ENCODE results near the gene PHACTR3. TPM values are rescaled to one million over a fixed set of nuclear protein-coding genes. Genes with fewer than 3 reads are reported as not detected.
"Not testable (repeated sequence)": the region's sequence is repeated elsewhere in the genome, so short reads cannot be mapped to it uniquely, and the experiment has no call there.

Gene PHACTR3
- total RNA-seq, 1 experiment from 2014 or later, result 0.06 TPM

DNA sequence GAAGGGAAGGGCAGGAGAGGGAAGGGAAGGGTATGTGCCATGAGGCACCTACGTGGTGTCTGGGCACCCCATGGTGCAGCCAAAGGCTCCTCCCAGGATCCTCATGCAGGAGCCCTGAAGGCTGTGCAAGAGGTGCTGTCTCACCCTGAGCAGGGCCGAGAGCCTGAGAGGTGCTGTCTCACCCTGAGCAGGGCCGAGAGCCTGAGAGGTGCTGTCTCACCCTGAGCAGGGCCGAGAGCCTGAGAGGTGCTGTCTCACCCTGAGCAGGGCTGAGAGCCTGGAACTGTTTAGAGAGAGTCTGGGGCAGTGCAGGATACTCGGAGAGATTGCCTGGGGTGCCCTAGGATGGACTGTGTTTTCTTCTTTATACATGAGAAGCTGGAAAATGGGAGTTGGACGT lies 14.2 kb downstream of the PHACTR3 start:
- DNase-seq (ENCODE audit: low read depth), result not testable (repeated sequence)

DNA sequence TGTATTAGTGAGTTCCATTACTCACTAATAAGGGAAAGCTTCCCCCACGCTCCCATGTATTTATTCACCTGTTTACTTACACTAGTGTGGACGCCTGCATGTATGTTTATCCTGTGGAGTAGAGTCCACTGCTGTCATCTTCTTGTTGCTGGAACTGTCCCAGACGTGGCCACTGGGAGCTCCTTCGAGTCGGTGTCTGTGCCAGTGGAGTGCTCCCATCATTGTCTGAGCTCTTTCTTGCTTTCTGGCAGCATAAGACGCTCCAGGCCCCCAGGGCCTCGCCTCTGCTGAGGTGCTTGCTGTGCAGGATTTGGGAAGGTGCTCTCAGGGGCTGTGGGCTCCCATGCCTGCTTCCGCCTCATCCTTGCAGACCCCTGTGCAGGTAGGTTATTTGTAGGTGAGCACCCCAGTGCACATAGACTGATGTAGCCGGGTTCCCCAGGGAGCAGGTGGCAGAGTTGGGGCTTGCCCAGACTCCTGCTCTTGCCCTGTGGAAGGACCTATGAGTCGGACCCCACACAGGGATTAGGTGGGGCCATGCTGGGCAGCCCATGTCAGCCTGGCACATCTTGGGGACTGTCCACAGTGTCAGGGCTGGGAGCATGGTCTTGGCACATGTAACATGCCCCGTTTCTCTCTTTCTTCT lies 16.6 kb downstream of the PHACTR3 start:
- no peak for DNase-seq (ENCODE audit: low read depth)

DNA sequence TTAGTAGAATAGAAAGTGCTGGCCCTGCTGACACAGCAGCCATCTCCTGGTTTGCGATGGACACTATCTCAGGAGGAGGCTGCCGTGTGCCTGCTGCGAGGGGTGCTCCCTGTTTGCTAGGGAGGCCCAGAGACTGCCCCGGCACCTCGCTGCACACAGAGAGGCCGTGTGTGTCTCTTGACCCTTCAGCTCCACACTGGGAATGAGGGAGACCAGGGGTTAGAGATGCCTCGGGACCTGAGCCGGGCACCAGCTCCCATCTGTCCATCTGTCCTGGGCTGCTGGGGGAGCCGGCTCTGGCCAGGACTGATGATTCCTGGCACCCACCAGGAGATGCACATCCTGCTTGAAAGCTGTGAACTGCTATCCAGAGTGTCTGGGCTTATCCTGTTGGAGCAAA lies 18.2 kb downstream of the PHACTR3 start:
- DNase-seq (ENCODE audit: low read depth), result no peak

DNA sequence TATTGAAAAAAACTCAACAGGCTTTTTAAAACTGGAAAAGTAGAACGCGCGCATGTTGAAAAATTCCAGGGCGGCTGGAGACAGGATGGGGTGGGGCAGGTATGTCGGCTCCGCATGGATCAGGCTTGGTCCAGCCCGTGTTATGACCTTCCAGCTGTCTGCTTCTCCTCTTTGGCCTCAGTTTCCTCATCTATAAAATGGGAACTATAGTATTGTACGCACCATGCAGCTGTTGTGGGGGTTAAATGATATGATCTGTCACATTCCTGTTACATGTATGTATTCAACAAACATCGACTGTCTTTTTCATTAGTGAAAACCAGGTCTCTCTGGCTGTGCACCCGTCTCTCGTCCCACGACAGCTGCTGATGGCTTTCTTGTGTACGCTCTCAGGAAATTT lies 18.8 kb downstream of the PHACTR3 start:
- no peak for DNase-seq (ENCODE audit: low read depth)

DNA sequence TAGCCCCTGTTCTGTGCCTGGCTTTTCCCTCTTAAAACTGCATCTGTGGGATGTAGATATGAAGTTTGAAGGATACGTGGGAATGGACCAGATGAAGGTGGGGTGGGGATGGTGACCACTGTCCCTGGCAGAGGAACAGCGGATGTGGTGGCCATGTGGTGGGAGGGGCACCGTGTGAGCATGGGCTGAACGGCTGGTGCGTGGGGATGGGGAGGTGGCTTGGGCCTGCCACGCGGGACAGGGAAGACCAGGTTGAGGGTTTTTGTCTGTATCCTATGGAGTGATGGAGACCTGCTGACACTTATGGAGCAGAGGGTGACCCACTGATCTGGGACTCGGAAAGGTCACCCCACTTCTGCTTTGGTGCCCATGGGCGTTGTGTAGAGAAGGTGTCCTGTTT lies 19.2 kb downstream of the PHACTR3 start:
- DNase-seq (ENCODE audit: low read depth), result no peak

DNA sequence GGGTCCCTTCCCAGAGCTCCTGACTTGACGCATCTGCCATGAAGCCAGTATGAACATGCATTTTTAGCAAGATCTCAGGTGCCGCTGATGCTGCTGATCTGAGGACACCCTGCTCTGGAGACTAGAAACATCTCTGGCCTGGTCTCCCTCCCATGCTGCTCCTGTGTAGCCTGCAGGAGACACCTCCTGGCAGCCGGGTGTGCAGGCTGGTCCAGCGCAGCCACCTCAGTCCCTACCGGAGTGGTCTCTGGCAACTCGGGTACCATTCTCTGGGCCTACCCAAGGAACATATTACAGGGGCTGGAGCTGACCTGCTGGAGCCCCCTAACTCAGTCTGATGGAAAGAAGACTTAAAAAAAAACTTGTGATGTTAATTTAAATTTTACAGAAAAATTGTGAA lies 20.1 kb downstream of the PHACTR3 start:
- no peak for DNase-seq (ENCODE audit: low read depth)

DNA sequence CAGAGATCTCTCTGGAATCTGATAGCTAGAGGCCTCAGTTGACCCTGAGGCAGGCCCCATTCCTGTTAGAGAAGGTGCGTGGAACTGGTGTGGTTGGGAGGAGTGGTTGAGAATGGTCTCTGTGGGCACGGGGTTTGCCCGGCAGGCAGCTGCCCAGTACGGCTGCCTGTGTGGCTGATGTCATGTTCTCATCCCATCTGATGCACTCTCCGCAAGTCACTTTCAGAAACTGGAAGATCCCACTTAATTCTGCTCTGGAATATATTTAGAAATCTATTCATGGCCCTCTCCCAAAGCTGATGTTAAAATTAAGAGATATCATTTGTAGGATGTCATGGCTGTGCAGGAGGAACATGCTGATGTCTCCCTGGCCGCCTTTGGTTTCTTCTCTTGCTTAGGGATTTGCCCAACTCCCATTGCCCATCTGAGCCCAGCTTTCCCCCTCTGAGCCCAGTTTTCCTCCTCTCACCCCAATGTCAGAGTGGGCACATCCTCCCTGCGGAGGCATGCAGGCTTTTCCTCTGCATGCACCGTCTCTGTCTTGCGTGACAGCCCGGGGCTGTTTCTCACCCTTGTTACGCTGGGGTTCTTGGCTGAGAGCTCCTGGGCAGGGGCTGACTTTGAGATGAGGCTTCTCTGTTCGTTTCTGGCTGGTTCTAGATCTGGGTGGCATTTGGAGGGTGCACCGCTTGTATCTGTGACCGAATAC lies 21.0 kb downstream of the PHACTR3 start:
- DNase-seq (ENCODE audit: low read depth), result no peak

DNA sequence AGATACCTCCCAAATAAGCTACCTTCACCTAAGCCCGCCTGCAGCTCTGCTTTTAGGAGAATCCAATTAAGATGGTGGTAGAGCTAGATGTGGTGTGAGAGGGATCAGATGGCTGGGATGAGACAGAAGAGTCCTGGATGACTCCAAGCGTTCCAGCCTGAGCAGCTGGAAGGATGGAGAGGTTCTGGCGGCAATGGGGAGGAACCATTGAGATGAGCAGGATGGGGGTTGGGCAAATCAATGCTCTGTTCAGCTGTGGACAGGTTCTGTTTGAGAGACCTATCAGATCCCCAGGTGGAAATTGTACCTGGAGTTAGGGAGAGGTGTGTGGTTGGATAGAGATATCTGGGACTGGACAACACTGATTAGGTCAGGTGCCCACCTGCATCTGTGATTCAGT lies 23.0 kb downstream of the PHACTR3 start:
- DNase-seq (ENCODE audit: low read depth), result no peak

DNA sequence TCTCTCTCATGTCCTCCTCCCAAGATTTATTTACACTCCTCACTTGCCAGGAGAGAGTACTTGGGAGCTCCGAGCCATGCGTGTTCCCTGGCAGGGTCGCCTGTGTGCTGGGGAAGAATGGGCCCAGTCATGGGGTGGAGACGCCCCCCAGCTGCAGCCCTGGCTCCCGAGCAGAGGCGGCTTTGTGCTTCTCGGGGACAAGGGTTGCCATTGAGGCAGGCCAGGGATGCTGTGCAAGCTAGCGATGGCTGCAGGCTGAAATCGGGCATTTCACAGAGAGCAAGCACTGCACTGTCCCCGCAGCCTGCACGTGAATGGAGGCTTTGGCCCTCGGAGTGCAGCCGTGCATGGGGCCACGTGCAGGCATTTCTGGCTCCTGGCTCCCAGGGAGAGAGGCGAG lies 23.8 kb downstream of the PHACTR3 start:
- DNase-seq (ENCODE audit: low read depth), result no peak

DNA sequence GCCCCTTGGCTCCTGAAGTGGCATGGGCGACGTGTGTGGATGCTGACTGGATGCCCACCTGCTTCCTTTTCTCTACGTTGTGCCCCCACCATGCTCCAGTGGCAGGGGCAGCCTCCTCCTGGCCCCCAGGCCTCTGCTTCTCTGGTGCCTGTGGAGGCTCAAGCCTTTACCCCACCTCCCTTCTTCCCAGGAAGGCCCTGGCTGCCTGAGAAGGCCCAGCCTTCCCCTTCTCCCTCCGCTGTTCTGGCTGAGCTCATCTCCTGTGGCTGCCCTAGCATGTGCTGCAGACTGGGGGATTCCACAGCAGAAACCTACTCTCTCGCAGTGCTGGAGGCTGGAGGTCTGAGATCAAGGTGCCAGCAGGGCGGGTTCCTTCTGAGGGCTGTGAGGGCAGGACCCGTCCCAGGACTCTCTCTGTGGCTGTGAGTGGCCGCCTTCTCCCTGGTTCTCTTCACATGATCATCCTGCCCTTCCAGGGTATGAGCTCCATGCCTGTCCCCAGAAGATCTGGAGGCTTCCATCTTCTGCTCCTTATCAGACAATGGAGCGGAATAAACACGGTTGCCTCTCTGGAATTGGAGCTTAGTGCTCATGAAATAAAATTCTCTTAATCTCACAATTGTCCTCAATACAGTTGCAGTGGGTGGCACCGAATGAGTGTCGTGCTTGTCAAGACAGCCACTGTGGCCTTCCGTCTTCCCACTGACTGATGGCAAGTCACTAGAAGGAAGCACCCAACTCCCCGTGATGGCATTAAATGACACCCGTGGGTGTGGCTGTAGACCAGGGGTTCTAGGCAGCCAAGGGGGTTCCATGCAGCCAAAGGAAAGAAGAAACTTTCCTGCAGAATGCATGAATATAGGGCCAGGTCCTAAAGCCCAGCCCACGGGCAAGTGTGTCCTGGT lies 25.1 kb downstream of the PHACTR3 start:
- DNase-seq (ENCODE audit: low read depth), result no peak

DNA sequence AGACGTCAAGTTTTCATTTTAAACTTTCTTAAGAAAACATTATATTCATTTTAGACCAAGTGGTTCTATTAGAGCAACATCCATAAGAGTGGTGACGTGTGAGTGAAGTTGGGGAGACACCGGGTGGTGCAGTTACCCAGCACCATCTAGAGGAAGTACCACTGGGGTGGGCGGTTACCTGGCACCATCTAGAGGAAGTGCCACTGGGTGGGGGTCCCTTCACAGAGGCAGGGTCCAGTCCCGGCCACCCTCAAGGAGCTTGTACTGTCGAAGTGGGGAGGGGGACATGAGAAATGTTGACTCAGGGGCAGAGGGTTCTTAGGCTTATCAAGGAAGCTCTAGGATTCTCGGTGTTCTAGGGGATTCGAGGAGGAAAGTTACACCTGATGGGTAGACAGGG lies 26.2 kb downstream of the PHACTR3 start:
- no peak for DNase-seq (ENCODE audit: low read depth)

DNA sequence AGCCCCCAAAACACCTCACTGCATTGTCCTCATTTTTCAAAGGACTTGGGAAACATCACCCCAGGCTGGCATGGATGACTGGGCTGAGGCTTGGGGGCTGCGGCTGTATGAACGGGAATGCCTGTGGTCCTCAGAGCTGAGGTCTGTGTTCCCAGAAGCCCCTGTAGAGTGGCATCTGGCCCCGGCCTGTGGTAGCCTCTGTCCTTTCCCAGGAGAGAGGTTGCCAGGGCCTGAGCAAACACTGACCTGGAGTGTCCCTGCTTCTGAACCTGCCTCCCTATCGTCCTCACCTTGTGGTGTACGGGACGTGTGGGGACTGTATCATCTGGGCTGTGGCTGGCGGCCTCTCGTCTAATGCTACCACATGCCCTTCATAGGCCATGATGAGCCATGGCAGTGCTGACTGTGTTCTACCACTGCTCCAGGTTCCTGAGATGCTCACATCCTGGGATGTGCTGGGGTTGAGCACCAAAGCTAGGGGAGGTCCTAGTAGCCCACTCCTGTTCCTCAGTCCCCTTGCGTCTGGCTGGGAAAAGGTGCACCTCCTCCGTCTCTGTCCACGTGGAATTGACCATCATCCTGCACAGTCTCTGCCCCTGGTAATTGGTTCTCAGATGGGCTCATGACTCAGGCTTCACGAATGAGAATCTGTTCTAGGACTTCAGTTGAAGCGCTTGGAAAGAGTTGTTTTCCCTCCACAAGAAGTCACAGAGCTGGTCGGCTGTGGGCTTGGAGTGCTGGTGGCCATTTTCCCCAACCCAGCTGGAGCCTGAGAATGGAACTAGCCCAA lies 27.6 kb downstream of the PHACTR3 start:
- no peak for DNase-seq (ENCODE audit: low read depth)

DNA sequence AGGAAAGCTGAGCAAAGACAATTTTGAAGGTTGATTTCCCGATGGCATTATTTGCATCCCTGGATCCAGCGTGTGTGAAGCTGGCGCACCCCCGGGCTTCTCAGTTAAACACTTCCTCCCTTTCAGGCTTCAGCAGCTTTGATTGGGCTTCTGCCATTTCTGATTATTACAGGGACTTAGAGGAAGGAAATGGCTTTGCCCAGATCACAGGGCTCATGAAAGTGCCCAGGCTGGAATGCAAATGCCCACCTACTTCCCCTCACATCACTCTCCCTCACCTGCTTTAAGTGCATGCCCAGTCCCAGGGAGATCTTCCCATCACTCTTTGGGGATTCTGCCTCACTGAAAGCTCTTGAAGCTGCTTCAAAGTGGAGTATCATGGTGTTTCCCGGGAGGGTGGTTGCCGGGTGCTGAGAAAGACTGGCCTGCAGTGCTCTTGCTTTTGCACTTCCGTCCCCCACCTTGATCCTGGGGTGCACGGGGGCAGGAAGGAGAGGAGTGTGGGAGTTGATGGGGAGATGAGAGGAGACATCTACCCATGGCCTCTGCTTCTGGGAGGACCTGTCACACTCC lies 28.3 kb downstream of the PHACTR3 start:
- no peak for DNase-seq (ENCODE audit: low read depth)

DNA sequence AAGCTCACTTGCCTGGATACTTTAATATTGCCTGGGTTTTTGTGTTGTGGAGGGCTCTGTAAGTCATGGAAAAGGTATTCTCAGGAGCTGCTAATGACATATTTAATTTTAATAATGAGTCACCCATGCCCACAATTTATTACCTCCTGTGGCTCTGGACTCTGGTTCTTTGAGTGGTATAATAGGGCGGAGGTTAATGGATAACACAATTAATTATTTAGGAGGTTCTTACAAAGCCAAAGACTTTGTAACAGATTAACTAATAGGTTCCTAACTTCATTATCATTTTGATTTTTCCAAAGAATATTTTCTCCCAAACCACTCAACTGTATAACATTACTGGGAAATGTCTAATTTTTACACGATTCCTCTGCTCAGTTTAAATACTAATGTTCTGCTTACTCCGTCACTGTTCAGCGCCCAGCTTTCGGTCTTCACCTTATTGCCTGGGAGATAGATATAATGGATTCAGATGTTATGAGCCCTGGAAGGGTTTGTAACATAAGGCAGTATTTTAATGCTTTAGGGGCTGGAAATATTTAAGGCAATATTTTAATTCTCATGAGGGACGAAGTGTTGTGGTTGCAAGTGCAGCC lies 29.4 kb downstream of the PHACTR3 start:
- no peak for DNase-seq (ENCODE audit: low read depth)

DNA sequence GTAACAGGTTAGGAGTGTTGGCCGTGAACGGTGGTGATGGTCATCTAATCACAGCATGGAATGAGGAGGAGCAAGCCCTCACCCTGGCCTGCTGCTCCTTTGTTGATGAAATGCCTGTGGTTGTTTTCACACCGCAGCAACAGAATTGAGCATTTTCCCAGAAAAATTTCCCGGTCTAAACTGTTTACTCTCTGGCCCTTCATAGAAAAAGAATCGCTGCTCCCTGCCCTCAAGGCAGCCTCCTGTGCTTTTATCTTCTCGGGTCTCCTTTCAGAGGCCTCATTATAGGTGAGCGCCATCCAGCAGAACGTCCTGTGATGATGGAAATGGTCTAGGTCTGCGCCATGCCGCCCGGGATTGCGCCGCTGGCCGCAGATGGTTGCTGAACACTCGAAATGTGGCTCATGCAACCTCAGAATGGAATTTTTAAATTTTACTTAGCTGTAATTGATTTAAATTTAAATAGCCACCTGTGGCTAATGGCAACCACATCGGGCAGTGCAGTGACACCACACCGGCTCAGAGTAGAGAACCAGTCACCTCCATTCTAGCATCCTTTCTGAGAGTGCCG lies 30.2 kb downstream of the PHACTR3 start:
- DNase-seq (ENCODE audit: low read depth), result no peak

DNA sequence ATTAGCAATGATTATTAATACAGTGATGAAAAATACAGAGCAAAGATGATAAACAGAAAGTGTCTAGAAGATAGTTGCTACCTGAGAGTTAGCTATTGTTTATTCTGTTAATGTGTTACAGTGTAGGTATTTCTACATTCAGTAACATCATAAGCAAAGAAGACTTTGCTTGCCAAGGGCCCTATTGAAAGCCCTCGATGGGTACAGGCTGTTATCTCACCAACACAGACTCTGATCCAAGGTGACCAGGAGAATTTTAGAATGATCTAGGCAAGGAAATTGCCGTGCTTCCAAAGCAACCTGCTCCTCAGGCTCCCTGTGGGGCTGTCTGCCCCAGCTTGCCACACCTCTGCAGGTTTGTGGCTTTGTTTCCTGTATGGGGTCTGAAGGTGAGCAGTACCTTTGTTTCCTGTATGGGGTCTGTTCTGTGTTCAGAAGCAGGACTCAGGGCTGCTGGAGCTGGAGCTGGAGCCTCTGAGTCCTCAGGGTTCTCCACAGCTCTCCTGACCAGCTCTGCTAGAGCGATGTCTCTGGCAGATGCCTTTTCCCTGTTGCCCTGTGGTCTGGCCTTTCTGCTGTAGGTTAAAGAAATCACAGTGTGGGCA lies 32.5 kb downstream of the PHACTR3 start:
- no peak for DNase-seq (ENCODE audit: low read depth)

DNA sequence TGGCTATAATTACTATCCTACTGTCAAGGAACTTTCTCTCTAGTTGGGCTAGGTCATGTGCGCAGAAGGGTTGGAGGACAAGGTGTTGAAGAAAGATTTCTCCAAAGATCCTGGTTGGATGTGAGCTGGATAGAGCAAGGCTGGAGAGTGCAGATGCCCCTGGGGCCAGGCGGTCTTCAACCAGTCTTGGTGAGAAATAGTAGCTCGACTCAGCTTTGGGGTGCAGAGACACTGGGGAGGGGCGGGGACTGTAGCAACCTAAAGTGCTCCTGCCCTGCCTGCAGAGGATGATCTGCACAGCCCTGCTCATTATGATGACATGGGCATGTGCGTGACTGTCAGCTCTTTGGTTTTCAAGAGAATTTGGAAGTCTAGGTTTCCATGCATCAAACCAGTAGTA lies 35.9 kb downstream of the PHACTR3 start:
- no peak for DNase-seq (ENCODE audit: low read depth)

DNA sequence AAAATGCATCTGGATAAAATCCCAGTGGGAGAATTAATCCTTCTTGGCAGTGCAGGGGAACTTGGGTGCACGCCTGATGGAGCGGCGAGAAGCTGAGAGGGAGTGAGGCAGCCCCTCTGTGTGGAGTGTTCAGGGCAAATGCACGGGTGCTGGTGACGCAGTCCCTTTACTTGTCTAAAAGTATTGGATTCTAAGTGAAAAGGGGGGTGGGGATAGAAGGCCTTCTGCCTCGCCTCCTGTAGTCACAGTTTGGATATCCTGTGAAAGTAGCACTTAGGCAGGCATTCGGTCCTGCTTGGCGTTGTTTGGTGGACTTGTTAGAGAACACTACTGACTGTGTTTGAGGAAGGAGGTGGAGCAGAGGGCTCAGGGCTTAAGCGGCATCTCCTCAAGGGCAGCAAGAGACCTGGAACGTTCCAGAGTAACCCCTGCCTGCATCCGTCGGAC lies 39.3 kb downstream of the PHACTR3 start:
- no peak for DNase-seq (ENCODE audit: low read depth)

DNA sequence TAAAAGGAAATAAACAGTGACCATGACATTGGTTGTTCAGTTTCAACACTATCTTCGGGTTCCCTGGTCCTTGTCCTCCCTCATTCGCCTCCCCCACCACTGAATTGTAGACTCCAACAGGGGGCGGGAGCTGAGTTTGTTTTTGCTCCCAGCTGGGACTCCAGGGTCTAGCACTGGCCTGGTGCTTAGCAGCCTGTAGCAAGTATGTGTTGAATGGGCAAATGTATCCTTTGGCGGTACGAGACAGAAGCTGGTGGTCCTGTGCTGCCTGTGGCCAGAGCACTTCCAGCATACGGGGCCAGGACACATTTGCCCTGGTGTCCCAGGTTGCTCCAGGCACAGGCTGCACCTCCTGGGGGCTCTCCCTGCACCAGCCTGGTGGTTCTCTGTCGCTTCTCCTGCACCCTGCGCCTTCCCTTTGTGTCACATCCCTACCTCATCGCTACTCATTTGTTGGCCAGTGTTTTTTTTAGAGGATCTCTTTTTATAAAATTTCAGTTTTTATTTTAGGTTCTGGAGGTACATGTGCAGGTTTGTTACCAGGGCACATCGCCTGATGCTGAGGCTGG lies 40.1 kb downstream of the PHACTR3 start:
- no peak for DNase-seq (ENCODE audit: low read depth)

DNA sequence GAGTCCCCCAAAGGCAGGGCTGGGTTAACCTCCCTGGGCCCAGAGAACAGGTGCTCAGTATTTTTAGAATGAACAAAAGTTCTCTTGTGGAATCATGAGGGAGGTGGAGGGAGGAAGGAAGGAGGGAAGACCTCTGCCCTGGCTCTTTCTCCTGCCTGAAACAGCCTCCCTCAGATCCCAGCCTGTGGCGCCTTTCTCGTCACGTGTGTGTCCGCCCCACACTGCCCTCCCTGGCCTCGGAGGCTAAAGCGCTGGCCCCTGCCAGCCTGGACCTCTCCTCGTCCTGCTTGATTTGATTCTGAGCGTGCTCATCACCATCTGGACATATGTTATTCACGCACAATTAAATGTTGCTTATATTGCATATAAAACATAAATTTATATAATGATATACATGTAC lies 40.9 kb downstream of the PHACTR3 start:
- DNase-seq (ENCODE audit: low read depth), result no peak

All from Daoy (cell line).